ENCODE measurements around the gene OR2J2.
"Not testable (repeated sequence)": the region's sequence is repeated elsewhere in the genome, so short reads cannot be mapped to it uniquely, and the experiment has no call there.

OR2J2 gene

GRCh38 chr6:29201966-29202365, 31.3 kb downstream of the OR2J2 start:
- DNase-seq (ENCODE audit: low spot score): no peak
- no peak for TF ChIP-seq CTCF (IDR thresholded peaks at IDR 0.05; ENCODE audit: extremely low read depth, missing control alignments)

GRCh38 chr6:29211488-29211887, 40.8 kb downstream of the OR2J2 start:
- no peak for TF ChIP-seq CTCF (IDR thresholded peaks at IDR 0.05; ENCODE audit: extremely low read depth, missing control alignments)
- no peak for DNase-seq (ENCODE audit: low spot score)

- no peak for DNase-seq (ENCODE audit: low spot score)
- TF ChIP-seq CTCF (IDR thresholded peaks at IDR 0.05; ENCODE audit: extremely low read depth, missing control alignments): no peak
These were observed 45.8 kb downstream of the OR2J2 start for GRCh38 chr6:29216528-29216927.

GRCh38 chr6:29217242-29217641, 46.5 kb downstream of the OR2J2 start:
- DNase-seq (ENCODE audit: low spot score): not testable (repeated sequence)

- not testable (repeated sequence) for DNase-seq (ENCODE audit: low spot score)
These were observed 47.3 kb downstream of the OR2J2 start for GRCh38 chr6:29218056-29218455.

All from GM20000 (cell line).